GM13977 (cell line): ENCODE results near the gene CUBN.

Experiments
- DNase-seq: peaks from one replicate; pipeline ENCODE4 v3.0.0; 2012; ENCODE audit warnings: low spot score
- CTCF ChIP-seq: IDR thresholded peaks from 2 replicates; pipeline ENCODE4 v1.5.1; 2012; ENCODE audit warnings: mild to moderate bottlenecking, control low read depth; ENCODE audit not compliant: insufficient read depth; ENCODE audit errors: extremely low read depth, missing control alignments
- in situ Hi-C: fragments of 300-500 bp; cut with MboI; formaldehyde crosslinking; loops from one replicate; pipeline ENCODE4 v1.12.0; 2022; ENCODE audit warnings: low sequenced_read_pairs, low pct_unique_long_range_greater_than_20kb, mixed read lengths, inconsistent platforms; ENCODE audit not compliant: unreplicated experiment

CUBN gene

GRCh38 chr10:16788778-16789177 is 340.8 kb downstream of the CUBN start:
- in situ Hi-C loops, result no loop called here
- no peak for TF ChIP-seq CTCF
- DNase-seq, result no peak

- TF ChIP-seq CTCF, result no peak
- in situ Hi-C loops, result no loop called here
- peak; percentile 17 for DNase-seq
Measured at GRCh38 chr10:16788125-16788524, 341.5 kb downstream of the CUBN start.

GRCh38 chr10:16787361-16787791 is 342.2 kb downstream of the CUBN start:
- TF ChIP-seq CTCF, result no peak
- DNase-seq, result no peak
- in situ Hi-C loops, result no loop called here

GRCh38 chr10:16780338-16780880 is 349.2 kb downstream of the CUBN start:
- in situ Hi-C loops, result no loop called here
- TF ChIP-seq CTCF, result no peak
- DNase-seq, result no peak

- in situ Hi-C loops, result no loop called here
- no peak for TF ChIP-seq CTCF
- DNase-seq, result peak; percentile 54
Measured at GRCh38 chr10:16779384-16779915, 350.2 kb downstream of the CUBN start.

- TF ChIP-seq CTCF, result peak; percentile 57
- in situ Hi-C loops, result no loop called here
- DNase-seq, result peak; percentile 70
Measured at GRCh38 chr10:16777473-16778370, 351.9 kb downstream of the CUBN start.
